Natural killer cell (primary cell): ENCODE data around the gene NDST1. TPM values are rescaled to one million over a fixed set of nuclear protein-coding genes. Genes with fewer than 3 reads are reported as not detected.

Source experiments
- ATAC-seq, 3 donors: fragments of 150-1000 bp in 2 of 3; fragments of 200-7000 bp in 1 of 3; cut with Tn5 transposase; 1 replicate in 1 of 3; 2 replicates in 2 of 3; pipeline ENCODE4 v1.10.0; 2021; ENCODE audit warnings: mild to moderate bottlenecking in 2 of 3, moderate library complexity in 2 of 3
- DNase-seq, 2 donors: peaks; one replicate each; pipeline versions ENCODE4 v3.0.0 to v3.0.0-alpha.2; 2013 to 2021; ENCODE audit warnings: mixed read lengths in 1 of 2
- H3K27ac ChIP-seq: one replicate; pipeline ENCODE4 v1.5.1; 2013; ENCODE audit warnings: mild to moderate bottlenecking, low read length
- H3K27me3 ChIP-seq: one replicate; pipeline ENCODE4 v1.6.1; 2013; ENCODE audit warnings: low read length; ENCODE audit not compliant: control insufficient read depth, insufficient read depth
- H3K36me3 ChIP-seq: one replicate; pipeline ENCODE4 v1.6.1; 2013; ENCODE audit warnings: low read length; ENCODE audit not compliant: control insufficient read depth, insufficient read depth
- H3K4me1 ChIP-seq: one replicate; pipeline ENCODE4 v1.6.1; 2013; ENCODE audit warnings: low read length; ENCODE audit not compliant: control insufficient read depth, insufficient read depth
- H3K4me3 ChIP-seq: one replicate; pipeline ENCODE4 v1.5.1; 2013; ENCODE audit warnings: low read length
- H3K9me3 ChIP-seq: one replicate; pipeline ENCODE4 v1.6.1; 2013; ENCODE audit warnings: low read length; ENCODE audit not compliant: control insufficient read depth, insufficient read depth
- H3K27ac Mint-ChIP-seq, 2 donors: one replicate each; pipeline ENCODE4 v1.8.0; 2022; ENCODE audit warnings: mild to moderate bottlenecking in 2 of 2, mixed read lengths in 2 of 2, moderate library complexity in 1 of 2
- H3K27me3 Mint-ChIP-seq, 2 donors: one replicate each; pipeline ENCODE4 v1.8.0; 2022; ENCODE audit warnings: low read depth in 2 of 2, mixed read lengths in 2 of 2
- H3K36me3 Mint-ChIP-seq: one replicate; pipeline ENCODE4 v1.8.0; 2022; ENCODE audit warnings: mixed read lengths
- H3K4me1 Mint-ChIP-seq, 2 donors: one replicate each; pipeline ENCODE4 v1.8.0; 2022; ENCODE audit warnings: mixed read lengths in 2 of 2
- H3K4me3 Mint-ChIP-seq: one replicate; pipeline ENCODE4 v1.8.0; 2022; ENCODE audit warnings: mild to moderate bottlenecking, moderate library complexity, mixed read lengths
- H3K9me3 Mint-ChIP-seq, 2 donors: one replicate each; pipeline ENCODE4 v1.8.0; 2022; ENCODE audit warnings: mixed read lengths in 2 of 2
- WGBS: methylation state at CpG from one replicate; pipeline ENCODE4 v1.1.7; 2013; ENCODE audit warnings: missing lambda C conversion rate; ENCODE audit not compliant: insufficient coverage; 5-methylcytosine and 5-hydroxymethylcytosine counted together
- intact Hi-C: fragments of 100-400 bp; cut with micrococcal nuclease; formaldehyde crosslinking; loops from one replicate; pipeline ENCODE4 v1.14.2; 2022
- total RNA-seq, 4 donors: library from RNA; stranded (reverse); fragments of 120-200 nt in 1 of 4; gene quantifications; one replicate each; pipeline versions ENCODE4 v1.2.3 to v1.2.4, GENCODE V29; 2013 to 2022
- TF ChIP-seq, protein P1 (sequence below): fragments of 200-600 bp; IDR thresholded peaks from one replicate; pipeline ENCODE4 v1.8.0; 2022; ENCODE audit warnings: antibody characterized with exemption

Gene NDST1
- total RNA-seq, 3 donors from 2014 or later (not counting 1 experiment from before 2014, with no cell fraction given), result 2.8 to 12.3 (median 4.3) TPM

DNA sequence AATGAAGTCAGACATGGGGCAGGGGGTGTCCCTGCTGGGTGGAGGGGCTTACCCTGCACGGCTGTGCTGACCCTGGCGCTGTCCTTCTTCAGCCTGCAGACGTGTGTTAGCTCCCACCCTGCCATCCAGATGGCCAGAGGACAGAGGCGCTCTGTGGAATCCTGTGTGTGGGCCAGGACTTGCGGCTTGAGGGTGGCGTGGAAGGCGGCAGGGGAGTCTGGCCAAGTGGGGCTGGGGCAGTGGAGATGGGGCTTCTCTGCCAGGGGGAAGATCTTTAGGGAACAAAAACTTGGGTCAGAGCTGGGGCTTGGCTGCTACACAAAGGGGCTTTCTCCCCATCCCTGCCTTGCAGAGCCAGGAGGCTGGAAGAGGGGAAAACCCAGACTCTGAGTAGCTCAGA, 86.1 kb downstream of the NDST1 start:
- no peaks in the 10 kb centered on the region for H3K4me1 ChIP-seq
- no peak overlapping the region for H3K27ac ChIP-seq
- ATAC-seq (no peak), DNase-seq (no peak)
- no peaks in the 10 kb centered on the region for H3K9me3 Mint-ChIP-seq
- no peaks in the 10 kb centered on the region for H3K36me3 ChIP-seq
- 90% methylated on average over 7 of the region's 7 CpGs for WGBS
- no peak overlapping the region for H3K27ac Mint-ChIP-seq
- no peaks in the 10 kb centered on the region for H3K36me3 Mint-ChIP-seq
- intact Hi-C loops, result no loop called here
- H3K9me3 ChIP-seq, result no peaks in the 10 kb centered on the region
- no peaks in the 10 kb centered on the region for H3K4me1 Mint-ChIP-seq
- H3K27me3 ChIP-seq, result no peaks in the 10 kb centered on the region
- peaks cover 0 to 4% of the 10 kb centered on the region in 2 donors for H3K27me3 Mint-ChIP-seq
- no peak overlapping the region for H3K4me3 Mint-ChIP-seq
- no peak overlapping the region for H3K4me3 ChIP-seq
- TF ChIP-seq, protein P1, sequence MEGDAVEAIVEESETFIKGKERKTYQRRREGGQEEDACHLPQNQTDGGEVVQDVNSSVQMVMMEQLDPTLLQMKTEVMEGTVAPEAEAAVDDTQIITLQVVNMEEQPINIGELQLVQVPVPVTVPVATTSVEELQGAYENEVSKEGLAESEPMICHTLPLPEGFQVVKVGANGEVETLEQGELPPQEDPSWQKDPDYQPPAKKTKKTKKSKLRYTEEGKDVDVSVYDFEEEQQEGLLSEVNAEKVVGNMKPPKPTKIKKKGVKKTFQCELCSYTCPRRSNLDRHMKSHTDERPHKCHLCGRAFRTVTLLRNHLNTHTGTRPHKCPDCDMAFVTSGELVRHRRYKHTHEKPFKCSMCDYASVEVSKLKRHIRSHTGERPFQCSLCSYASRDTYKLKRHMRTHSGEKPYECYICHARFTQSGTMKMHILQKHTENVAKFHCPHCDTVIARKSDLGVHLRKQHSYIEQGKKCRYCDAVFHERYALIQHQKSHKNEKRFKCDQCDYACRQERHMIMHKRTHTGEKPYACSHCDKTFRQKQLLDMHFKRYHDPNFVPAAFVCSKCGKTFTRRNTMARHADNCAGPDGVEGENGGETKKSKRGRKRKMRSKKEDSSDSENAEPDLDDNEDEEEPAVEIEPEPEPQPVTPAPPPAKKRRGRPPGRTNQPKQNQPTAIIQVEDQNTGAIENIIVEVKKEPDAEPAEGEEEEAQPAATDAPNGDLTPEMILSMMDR, result no peak

DNA sequence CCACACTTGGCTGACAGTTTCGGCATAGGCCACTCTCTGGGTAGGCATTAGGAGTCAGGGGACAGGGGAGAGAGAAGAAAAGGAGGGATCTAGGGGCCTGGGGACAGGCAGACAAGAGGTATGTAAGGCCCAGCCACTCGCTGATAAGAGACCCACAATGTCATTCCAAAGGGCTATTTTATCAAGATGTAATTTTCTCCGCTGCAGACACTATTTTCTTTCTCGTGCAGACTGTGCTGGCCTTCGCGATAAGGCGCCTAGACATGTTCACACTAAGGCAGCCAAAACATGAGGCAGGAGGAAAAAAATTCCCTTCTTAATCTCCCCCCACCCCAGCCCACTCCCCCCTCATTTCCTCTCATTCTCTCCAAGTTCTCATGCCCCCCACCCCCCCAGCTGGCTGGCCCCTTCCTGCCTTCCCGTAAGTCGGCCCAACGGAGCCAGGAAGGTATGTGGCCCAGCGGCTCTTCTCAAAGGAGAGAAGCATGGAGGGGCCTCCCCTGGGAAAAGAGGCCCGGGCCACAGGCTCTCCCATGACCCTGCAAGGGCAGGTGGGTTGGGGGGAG, 87.6 kb downstream of the NDST1 start:
- Histone ChIP-seq H3K9me3 (no peaks in the 10 kb centered on the region), H3K36me3 (no peaks in the 10 kb centered on the region), H3K27me3 (no peaks in the 10 kb centered on the region), H3K27ac (no peak overlapping the region), H3K4me1 (no peaks in the 10 kb centered on the region), H3K4me3 (no peak overlapping the region)
- TF ChIP-seq, protein P1, result no peak
- no peak for DNase-seq
- no peak for ATAC-seq
- intact Hi-C loops, result no loop called here
- Mint-ChIP-seq H3K4me1 (no peaks in the 10 kb centered on the region), H3K36me3 (no peaks in the 10 kb centered on the region), H3K4me3 (no peak overlapping the region), H3K27ac (no peak overlapping the region), H3K27me3 (peaks cover 0 to 4% of the 10 kb centered on the region in 2 donors), H3K9me3 (no peaks in the 10 kb centered on the region)
- WGBS, result 78% methylated on average over 11 of the region's 12 CpGs

DNA sequence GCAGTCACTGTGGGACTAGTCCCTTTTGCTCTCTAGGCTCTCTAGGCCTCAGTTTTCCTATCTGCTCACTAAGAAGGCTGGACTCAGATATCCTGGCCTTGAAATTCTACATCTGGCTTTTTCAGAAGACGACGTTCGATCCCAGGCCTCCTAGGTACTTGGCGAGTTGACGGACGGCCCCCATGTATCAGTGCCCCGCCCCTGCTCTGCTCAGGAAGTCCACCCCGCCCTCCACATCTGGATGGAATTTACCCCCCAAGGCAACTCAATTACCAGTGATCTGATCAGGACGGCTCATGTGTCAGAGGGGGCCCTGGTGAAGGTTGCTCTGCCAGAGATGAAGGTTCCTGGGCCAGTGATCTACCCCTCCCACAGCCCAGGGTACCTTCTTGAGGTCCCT, 88.4 kb downstream of the NDST1 start:
- no peaks in the 10 kb centered on the region for H3K27me3 ChIP-seq
- H3K4me1 ChIP-seq, result no peaks in the 10 kb centered on the region
- no peak overlapping the region for H3K4me3 Mint-ChIP-seq
- TF ChIP-seq, protein P1, result no peak
- WGBS, result 94% methylated on average over 9 of the region's 9 CpGs
- no peaks in the 10 kb centered on the region for H3K9me3 Mint-ChIP-seq
- DNase-seq (no peak), ATAC-seq (no peak)
- H3K27me3 Mint-ChIP-seq, result peaks cover 0 to 4% of the 10 kb centered on the region in 2 donors
- H3K9me3 ChIP-seq, result no peaks in the 10 kb centered on the region
- H3K36me3 ChIP-seq, result no peaks in the 10 kb centered on the region
- no peak overlapping the region for H3K4me3 ChIP-seq
- no peaks in the 10 kb centered on the region for H3K36me3 Mint-ChIP-seq
- no peak overlapping the region for H3K27ac ChIP-seq
- intact Hi-C loops, result no loop called here
- H3K4me1 Mint-ChIP-seq, result no peaks in the 10 kb centered on the region
- no peak overlapping the region for H3K27ac Mint-ChIP-seq

DNA sequence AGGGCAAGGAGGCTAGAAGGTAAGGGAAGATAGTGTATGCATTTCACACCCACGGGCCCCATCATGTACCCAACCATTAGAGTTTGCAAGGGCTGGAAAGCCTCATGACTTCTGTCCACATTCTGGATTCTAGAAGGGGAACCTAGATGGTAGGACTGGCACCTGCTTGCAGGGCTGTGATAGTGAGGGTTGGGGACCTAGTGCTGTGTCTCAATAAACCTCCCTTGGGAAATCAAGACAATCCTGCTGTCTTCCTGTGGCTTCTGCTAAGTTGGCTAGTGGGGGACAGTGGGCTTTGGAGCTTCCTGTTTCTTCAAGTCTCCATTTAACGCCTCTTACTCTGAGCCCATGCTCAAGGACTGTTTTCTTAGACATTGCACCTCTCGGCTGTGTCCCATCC, 88.9 kb downstream of the NDST1 start:
- TF ChIP-seq, protein P1, result no peak
- H3K27me3 ChIP-seq, result no peaks in the 10 kb centered on the region
- WGBS, result 66% methylated on average over 2 of the region's 3 CpGs
- Mint-ChIP-seq H3K4me1 (no peaks in the 10 kb centered on the region), H3K36me3 (no peaks in the 10 kb centered on the region), H3K27me3 (peaks cover 0 to 4% of the 10 kb centered on the region in 2 donors), H3K4me3 (no peak overlapping the region), H3K27ac (no peak overlapping the region), H3K9me3 (no peaks in the 10 kb centered on the region)
- H3K9me3 ChIP-seq, result no peaks in the 10 kb centered on the region
- DNase-seq (no peak), ATAC-seq (no peak)
- no peak overlapping the region for H3K27ac ChIP-seq
- no peaks in the 10 kb centered on the region for H3K4me1 ChIP-seq
- H3K4me3 ChIP-seq, result no peak overlapping the region
- intact Hi-C loops, result no loop called here
- no peaks in the 10 kb centered on the region for H3K36me3 ChIP-seq
